Cardiac fibroblast (primary cell): ENCODE data around the gene LUZP4.
A peak's percentile ranks its signal among the peaks of the same experiment; 100 is the strongest.

Experiments
- DNase-seq, 2 donors: peaks; one replicate each; pipeline versions ENCODE4 v3.0.0 to v3.0.0-alpha.2; 2010; ENCODE audit warnings: low read depth in 2 of 2
- H3K4me3 ChIP-seq, 2 donors: replicated peaks in 1 of 2; 1 replicate in 1 of 2; 2 replicates in 1 of 2; pipeline ENCODE4 v1.5.1; 2011; ENCODE audit warnings: low read depth in 2 of 2, low read length in 2 of 2, mild to moderate bottlenecking in 2 of 2, moderate library complexity in 1 of 2
- CTCF ChIP-seq: IDR thresholded peaks from one replicate; pipeline ENCODE4 v1.5.1; 2011; ENCODE audit warnings: low read depth, mild to moderate bottlenecking, low read length, inconsistent platforms

Gene LUZP4

GRCh38 chrX:115289465-115289864 lies at the start of gene LUZP4:
LUZP4 (plus strand) TSS chrX:115289715; CDS start chrX:115289760, 45 bp downstream.
- H3K4me3 ChIP-seq = no peak within 1 kb of the TSS
- TF ChIP-seq CTCF = no peak
- DNase-seq = no peak

- H3K4me3 ChIP-seq = no peak overlapping the region
- no peak for TF ChIP-seq CTCF
- DNase-seq = no peak
Measured at GRCh38 chrX:115251458-115252233, 37.9 kb upstream of the LUZP4 start.

GRCh38 chrX:115255003-115255402 lies 34.5 kb upstream of the LUZP4 start:
- TF ChIP-seq CTCF = no peak
- DNase-seq = no peak
- no peak overlapping the region for H3K4me3 ChIP-seq

- no peak overlapping the region for H3K4me3 ChIP-seq
- TF ChIP-seq CTCF = no peak
- no peak for DNase-seq
Measured at GRCh38 chrX:115257711-115258110, 31.8 kb upstream of the LUZP4 start.

- peak in 1 of 2 donors; percentile 2 for DNase-seq
- no peak for TF ChIP-seq CTCF
- no peak overlapping the region for H3K4me3 ChIP-seq
Measured at GRCh38 chrX:115259238-115259875, 30.2 kb upstream of the LUZP4 start.

- no peak overlapping the region for H3K4me3 ChIP-seq
- TF ChIP-seq CTCF = no peak
- no peak for DNase-seq
Measured at GRCh38 chrX:115260330-115260729, 29.2 kb upstream of the LUZP4 start.
